ENCODE measurements around the gene HOXA4. TPM values are rescaled to one million over a fixed set of nuclear protein-coding genes. Genes with fewer than 3 reads are reported as not detected.

Gene HOXA4
- total RNA-seq, 1 donor from 2014 or later: not detected

DNA sequence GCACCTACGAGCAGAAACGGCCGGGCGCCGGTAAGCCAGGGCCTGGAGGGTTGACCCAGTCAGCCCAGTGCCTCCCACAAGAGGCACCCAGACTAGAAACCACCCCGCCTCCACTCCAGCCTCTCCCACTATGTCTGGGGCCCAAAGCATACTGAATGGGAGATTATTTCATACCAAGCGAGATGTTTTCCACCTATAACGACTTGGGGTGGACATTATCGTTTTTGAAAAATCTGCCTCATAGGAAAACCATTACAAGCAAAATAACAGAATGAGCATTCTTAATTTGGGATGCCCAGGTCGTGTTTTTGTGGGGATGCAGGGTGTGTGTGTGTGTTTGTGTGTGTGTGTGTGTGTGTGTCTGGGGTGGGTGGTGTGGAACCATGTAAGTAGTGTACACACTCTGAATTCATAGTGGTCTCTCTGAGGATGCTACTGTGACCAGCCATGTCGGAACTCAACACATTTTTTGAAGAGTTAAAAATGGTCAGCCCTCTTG is 15.4 kb upstream of the HOXA4 start:
- peaks cover 49% of the 10 kb centered on the region for H3K27me3 Mint-ChIP-seq (ENCODE audit: unreplicated experiment)
- H3K27ac Mint-ChIP-seq (ENCODE audit: unreplicated experiment): no peak overlapping the region
- H3K36me3 Mint-ChIP-seq (ENCODE audit: unreplicated experiment): peaks cover 17% of the 10 kb centered on the region
- H3K9me3 Mint-ChIP-seq (ENCODE audit: unreplicated experiment): peaks cover 4% of the 10 kb centered on the region
- H3K4me1 Mint-ChIP-seq (ENCODE audit: low read depth, unreplicated experiment): no peaks in the 10 kb centered on the region
- TF ChIP-seq, protein P1, sequence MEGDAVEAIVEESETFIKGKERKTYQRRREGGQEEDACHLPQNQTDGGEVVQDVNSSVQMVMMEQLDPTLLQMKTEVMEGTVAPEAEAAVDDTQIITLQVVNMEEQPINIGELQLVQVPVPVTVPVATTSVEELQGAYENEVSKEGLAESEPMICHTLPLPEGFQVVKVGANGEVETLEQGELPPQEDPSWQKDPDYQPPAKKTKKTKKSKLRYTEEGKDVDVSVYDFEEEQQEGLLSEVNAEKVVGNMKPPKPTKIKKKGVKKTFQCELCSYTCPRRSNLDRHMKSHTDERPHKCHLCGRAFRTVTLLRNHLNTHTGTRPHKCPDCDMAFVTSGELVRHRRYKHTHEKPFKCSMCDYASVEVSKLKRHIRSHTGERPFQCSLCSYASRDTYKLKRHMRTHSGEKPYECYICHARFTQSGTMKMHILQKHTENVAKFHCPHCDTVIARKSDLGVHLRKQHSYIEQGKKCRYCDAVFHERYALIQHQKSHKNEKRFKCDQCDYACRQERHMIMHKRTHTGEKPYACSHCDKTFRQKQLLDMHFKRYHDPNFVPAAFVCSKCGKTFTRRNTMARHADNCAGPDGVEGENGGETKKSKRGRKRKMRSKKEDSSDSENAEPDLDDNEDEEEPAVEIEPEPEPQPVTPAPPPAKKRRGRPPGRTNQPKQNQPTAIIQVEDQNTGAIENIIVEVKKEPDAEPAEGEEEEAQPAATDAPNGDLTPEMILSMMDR (IDR thresholded peaks at IDR 0.05; ENCODE audit: partially characterized antibody, unreplicated experiment): no peak
- no peak overlapping the region for H3K4me3 Mint-ChIP-seq (ENCODE audit: unreplicated experiment)
- no peak for DNase-seq

GRCh38 chr7:27145165-27145913 is 14.8 kb upstream of the HOXA4 start:
- H3K36me3 Mint-ChIP-seq (ENCODE audit: unreplicated experiment): peaks cover 17% of the 10 kb centered on the region
- no peak overlapping the region for H3K27ac Mint-ChIP-seq (ENCODE audit: unreplicated experiment)
- DNase-seq: no peak
- H3K4me3 Mint-ChIP-seq (ENCODE audit: unreplicated experiment): no peak overlapping the region
- H3K27me3 Mint-ChIP-seq (ENCODE audit: unreplicated experiment): peaks cover 50% of the 10 kb centered on the region
- H3K4me1 Mint-ChIP-seq (ENCODE audit: low read depth, unreplicated experiment): no peaks in the 10 kb centered on the region
- H3K9me3 Mint-ChIP-seq (ENCODE audit: unreplicated experiment): peaks cover 4% of the 10 kb centered on the region
- TF ChIP-seq, protein P1 (IDR thresholded peaks at IDR 0.05; ENCODE audit: partially characterized antibody, unreplicated experiment): no peak

DNA sequence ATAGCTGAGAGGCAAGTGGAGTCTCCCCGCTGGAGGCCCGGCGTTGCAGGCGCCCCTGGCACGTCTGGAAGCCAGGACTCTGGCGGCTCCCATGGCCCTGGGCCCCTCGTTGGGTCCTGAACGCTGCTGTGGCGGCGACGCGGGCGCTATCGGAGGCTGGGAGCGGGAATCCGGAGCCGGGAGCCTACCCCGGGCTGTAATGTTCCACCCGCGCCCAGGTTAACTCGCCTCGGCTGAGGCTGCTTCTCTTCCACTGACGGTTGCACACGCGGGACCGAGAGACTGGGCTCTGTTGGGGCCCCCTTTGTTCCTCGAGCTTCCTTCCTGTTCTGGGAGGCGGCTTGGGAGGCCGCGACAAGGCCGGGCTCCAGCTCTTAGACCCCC is 14.2 kb upstream of the HOXA4 start:
- no peak overlapping the region for H3K4me3 Mint-ChIP-seq (ENCODE audit: unreplicated experiment)
- H3K4me1 Mint-ChIP-seq (ENCODE audit: low read depth, unreplicated experiment): no peaks in the 10 kb centered on the region
- DNase-seq: no peak
- peaks cover 46% of the 10 kb centered on the region for H3K27me3 Mint-ChIP-seq (ENCODE audit: unreplicated experiment)
- peaks cover 17% of the 10 kb centered on the region for H3K36me3 Mint-ChIP-seq (ENCODE audit: unreplicated experiment)
- no peak overlapping the region for H3K27ac Mint-ChIP-seq (ENCODE audit: unreplicated experiment)
- H3K9me3 Mint-ChIP-seq (ENCODE audit: unreplicated experiment): peaks cover 4% of the 10 kb centered on the region
- TF ChIP-seq, protein P1 (IDR thresholded peaks at IDR 0.05; ENCODE audit: partially characterized antibody, unreplicated experiment): no peak

DNA sequence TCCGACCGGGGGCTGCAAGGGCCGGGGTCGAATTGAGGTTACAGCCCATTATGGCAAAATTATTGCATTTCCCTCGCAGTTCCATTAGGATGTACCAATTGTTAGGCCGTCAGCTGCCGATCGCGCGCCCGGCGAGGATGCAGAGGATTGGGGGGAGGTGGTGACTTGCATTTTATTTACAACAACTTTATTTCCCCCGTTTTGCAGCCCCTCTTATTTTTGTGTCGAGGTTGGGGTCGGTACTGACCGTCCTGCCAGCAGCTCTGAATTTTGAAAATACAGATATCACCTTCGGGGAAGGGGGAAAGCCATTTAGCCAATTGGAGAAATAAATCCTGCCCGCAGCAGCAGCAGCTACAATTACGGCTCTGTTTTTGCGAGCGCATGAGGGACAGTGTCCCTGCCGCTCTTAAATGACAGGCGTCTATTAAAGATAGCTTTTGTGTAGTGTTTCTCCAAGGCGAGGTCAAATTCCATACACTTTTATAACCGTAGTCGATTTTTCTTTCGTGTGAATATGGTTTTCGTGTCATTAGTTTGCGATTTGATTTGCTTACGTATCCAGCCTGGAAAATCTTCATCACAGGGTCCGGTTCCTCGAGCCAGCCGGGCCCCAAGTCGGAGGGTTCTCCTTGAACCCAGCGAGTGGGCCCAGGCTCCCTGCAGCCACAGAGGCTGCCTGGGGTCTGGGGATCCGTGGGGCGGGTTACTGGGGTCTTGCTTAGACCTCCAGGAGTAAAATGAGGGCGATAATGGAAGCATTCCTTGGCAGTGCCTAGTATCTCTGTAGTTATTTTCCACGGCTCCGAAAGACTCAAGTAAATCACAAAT is 13.6 kb upstream of the HOXA4 start:
- H3K9me3 Mint-ChIP-seq (ENCODE audit: unreplicated experiment): peaks cover 5% of the 10 kb centered on the region
- peaks cover 17% of the 10 kb centered on the region for H3K36me3 Mint-ChIP-seq (ENCODE audit: unreplicated experiment)
- H3K27me3 Mint-ChIP-seq (ENCODE audit: unreplicated experiment): peaks cover 45% of the 10 kb centered on the region
- no peaks in the 10 kb centered on the region for H3K4me1 Mint-ChIP-seq (ENCODE audit: low read depth, unreplicated experiment)
- DNase-seq: no peak
- H3K4me3 Mint-ChIP-seq (ENCODE audit: unreplicated experiment): no peak overlapping the region
- H3K27ac Mint-ChIP-seq (ENCODE audit: unreplicated experiment): no peak overlapping the region
- TF ChIP-seq, protein P1 (IDR thresholded peaks at IDR 0.05; ENCODE audit: partially characterized antibody, unreplicated experiment): no peak
